Fibroblast of villous mesenchyme (primary cell): ENCODE results near the gene DYNC1H1. TPM values are rescaled to one million over a fixed set of nuclear protein-coding genes. Genes with fewer than 3 reads are reported as not detected.

Experiments
- DNase-seq: peaks from one replicate; pipeline ENCODE4 v3.0.0-alpha.2; 2010; ENCODE audit warnings: low read depth
- H3K4me3 ChIP-seq: 2 replicates; pipeline ENCODE4 v1.5.1; 2011; ENCODE audit warnings: low read depth, mild to moderate bottlenecking, low read length
- total RNA-seq: library from RNA; depleted of rRNA; stranded (reverse); fragments of >200 nt; gene quantifications from 2 replicates; pipeline ENCODE4 v1.2.3, GENCODE V29; 2012
- TF ChIP-seq, protein P1 (sequence below): IDR thresholded peaks from 2 replicates; pipeline ENCODE4 v1.5.1; 2012; ENCODE audit warnings: low read depth, mild to moderate bottlenecking, low read length; ENCODE audit not compliant: insufficient read depth

The DYNC1H1 gene
- 336 and 518 TPM in 2 replicates for total RNA-seq

DNA sequence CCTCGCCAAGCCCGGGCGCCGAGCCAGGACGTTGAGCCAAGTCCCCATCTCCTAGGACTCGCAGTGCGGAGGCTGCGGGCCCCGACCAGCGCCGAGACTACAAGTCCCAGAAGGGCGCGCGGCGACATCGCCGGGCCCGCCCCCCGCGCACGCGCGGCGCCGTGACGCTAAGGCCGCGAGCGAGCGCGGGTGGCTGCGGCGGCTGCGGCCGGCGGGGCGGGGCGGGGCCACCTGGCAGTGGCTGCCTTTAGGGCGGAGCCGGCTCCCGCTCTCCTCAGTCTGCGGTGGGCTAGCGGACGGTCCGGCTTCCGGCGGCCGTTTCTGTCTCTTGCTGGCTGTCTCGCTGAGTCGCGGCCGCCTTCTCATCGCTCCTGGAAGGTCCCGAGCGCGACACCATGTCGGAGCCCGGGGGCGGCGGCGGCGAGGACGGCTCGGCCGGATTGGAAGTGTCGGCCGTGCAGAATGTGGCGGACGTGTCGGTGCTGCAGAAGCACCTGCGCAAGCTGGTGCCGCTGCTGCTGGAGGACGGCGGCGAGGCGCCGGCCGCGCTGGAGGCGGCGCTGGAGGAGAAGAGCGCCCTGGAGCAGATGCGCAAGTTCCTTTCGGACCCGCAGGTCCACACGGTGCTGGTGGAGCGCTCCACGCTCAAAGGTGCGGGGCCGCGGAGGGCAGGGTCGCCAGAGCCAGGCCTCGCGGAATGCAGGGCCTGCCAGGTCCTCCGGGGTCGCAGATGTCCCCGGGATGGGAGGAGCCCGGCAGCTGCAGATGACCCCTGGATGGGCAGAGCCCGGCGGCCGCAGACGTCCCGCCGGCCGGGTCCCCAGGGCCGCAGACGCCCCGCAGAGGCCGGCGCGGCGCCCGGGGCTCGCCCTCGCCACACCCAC lies at the start of gene DYNC1H1:
TSS of gene DYNC1H1 (plus strand) at position 277 of the 884 bp plus-strand sequence. CDS start at position 396, 119 bp downstream.
- peak within 1 kb of the TSS; percentile 95 for H3K4me3 ChIP-seq
- DNase-seq: peak; percentile 93
- TF ChIP-seq, protein P1, sequence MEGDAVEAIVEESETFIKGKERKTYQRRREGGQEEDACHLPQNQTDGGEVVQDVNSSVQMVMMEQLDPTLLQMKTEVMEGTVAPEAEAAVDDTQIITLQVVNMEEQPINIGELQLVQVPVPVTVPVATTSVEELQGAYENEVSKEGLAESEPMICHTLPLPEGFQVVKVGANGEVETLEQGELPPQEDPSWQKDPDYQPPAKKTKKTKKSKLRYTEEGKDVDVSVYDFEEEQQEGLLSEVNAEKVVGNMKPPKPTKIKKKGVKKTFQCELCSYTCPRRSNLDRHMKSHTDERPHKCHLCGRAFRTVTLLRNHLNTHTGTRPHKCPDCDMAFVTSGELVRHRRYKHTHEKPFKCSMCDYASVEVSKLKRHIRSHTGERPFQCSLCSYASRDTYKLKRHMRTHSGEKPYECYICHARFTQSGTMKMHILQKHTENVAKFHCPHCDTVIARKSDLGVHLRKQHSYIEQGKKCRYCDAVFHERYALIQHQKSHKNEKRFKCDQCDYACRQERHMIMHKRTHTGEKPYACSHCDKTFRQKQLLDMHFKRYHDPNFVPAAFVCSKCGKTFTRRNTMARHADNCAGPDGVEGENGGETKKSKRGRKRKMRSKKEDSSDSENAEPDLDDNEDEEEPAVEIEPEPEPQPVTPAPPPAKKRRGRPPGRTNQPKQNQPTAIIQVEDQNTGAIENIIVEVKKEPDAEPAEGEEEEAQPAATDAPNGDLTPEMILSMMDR: no peak

DNA sequence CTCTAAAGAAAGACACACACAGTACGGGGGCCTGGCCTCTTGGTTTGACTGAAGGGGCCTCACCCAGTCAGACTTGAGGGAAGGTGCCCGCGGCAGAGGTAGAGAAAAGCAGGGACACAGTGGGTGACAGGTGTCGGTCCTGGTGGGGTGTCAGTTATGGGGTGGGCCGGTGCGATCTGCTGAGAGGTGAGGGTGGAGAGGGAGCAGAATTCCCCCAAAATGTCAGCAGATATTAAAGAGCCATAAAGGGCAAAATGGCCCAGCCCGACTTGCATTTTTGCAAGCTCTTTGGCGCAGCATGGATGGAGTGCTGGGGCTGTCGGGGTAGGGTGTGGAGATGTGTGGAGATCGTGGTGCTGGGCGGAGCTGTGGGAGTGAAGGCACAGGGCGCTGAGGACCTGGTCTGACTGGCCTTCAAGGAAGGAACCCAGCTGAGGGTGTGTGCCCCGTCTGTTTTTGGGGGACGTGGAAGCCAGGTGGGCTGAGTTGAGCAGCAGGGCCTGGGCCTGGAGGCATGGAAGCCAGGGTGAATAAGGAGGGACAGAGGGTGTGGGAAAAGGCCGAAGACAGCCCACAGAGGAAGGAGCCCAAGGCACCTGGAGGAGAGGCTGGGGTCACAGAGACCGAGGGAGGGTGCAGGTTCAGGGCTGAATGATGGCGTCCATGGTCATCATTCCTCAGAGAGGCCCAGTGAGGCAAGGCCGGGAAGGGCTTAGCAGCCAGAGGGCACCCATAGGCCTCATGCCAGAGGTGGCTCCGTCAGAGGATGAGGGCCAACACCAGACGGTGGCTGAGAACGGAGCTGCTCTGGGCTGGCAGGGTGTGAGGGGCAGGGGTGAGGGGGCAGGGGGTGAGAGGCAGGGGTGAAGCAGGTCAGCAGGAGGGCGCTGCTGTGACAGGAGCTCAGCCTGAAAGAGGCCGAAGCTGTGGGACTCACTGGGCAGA lies 48.2 kb upstream of the DYNC1H1 start:
- H3K4me3 ChIP-seq: no peak overlapping the region
- TF ChIP-seq, protein P1: no peak
- no peak for DNase-seq

DNA sequence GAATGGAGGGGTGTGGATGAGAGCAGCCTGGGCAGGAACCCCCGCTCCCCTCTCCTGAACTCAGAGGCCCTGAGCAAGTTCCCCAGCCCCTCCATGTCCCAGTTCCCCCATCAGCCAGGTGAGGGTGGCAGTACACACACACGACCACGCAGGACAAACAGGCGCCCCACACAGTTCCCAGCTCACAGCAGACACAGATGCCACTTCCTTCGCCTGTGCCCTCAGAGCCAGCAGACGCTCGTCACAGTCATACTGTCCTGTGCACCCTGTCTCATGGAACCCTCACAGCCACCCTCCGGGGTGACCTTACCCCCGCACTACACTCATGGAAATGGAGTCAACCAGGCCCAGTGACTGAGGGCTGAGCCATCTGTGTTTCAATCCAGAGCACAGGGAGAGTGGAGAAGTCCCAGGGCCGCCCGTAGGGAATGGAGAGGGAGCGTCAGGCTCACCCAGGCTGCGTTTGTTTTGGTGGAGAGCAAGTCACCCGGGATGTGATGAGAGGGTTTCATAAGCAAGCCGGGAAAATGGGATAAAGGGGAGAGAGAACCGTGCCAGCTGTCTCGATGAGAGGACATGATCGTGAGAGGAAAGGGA lies 47.5 kb upstream of the DYNC1H1 start:
- H3K4me3 ChIP-seq: no peak overlapping the region
- no peak for DNase-seq
- TF ChIP-seq, protein P1: no peak

DNA sequence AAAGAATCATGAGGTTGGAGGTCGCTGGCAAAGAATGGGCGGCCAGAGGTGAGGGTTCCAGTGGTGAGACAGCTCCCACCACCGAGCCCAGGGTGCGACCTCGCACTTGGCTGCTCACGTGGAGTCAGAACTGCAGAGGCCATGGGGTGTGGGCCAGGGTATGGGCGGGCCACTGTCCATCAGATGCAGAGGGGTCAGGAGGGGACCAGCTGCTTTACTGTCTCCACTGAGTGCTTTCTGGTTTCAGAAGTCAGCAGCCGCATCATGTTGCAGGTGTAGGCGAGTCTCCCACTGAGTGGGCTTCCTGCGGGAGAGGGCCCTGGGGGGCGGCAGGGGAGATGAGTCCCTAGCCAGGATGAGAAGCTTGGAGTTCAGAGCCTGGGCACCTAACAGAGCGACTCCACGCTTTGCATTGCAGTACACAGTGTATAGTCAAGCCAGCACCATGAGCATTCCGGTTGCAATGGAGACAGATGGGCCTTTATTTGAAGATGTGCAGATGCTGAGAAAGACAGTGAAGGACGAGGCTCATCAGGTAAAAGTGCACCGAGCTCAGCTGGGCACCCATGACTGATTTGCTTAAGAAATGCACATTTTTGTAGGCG lies 46.9 kb upstream of the DYNC1H1 start:
- H3K4me3 ChIP-seq: no peak overlapping the region
- TF ChIP-seq, protein P1: no peak
- no peak for DNase-seq

DNA sequence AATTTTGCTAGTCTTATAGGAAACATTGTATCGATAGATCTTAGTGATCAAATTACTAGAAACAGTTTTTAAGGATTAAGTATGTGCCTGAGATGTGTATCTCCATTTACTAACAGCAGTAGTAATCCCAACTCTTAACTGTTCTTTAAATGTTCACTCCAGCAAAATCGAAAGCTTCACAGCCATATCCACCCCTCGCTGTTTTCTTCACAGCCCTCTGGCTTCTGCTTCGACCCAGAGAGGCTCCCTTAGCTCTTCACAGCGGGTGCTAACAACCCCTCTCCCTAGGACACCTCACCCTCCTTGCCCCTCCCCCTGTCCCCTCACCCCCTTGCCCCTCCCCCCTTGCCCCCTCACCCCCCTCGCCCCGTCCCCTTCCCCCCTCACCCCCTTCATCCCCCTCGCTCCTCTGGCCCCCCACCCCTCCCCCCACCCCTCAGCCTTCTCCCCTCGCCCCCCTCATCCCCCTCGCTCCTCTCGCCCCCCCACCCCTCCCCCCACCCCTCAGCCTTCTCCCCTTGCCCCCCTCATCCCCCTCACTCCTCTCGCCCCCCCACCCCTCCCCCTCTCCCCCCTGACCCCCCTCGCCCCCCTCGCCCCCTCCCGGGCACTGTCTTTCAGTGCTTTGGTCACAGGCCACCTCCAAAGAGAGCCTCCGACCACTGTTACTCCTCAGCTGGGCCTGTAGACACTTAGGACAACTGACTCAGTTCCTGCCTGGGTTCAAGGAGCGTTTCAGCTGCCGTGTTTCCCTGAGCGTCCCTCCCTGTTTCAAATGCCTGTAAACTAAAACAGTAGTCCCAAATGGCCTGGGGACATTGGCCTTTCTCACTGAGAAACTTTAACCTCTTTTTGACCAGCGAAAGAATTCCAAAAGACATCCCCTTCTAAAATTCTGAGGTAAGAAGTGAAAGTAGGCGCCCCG lies 46.0 kb upstream of the DYNC1H1 start:
- DNase-seq: peak; percentile 13
- H3K4me3 ChIP-seq: no peak overlapping the region
- TF ChIP-seq, protein P1: no peak
